Astrocyte (in vitro differentiated cells and primary cell): ENCODE measurements around the gene EIF4E.

Source experiments
- CTCF ChIP-seq: IDR thresholded peaks from 2 replicates; pipeline ENCODE4 v1.5.1; 2011; ENCODE audit warnings: low read depth, mild to moderate bottlenecking, inconsistent platforms, low read length, moderate library complexity; ENCODE audit not compliant: insufficient read depth
- EZH2 ChIP-seq: IDR thresholded peaks from 2 replicates; pipeline ENCODE4 v1.6.1; 2012; ENCODE audit warnings: mild to moderate bottlenecking, low read length, inconsistent platforms; ENCODE audit not compliant: insufficient read depth

- TF ChIP-seq CTCF = no peak
- no peak for TF ChIP-seq EZH2
Observed at GRCh38 chr4:98955229-98955628, 26.3 kb upstream of the EIF4E start.
